Activated naive CD8-positive, alpha-beta T cell (primary cell): ENCODE results near the gene CHMP5.
"Not testable (repeated sequence)": the region's sequence is repeated elsewhere in the genome, so short reads cannot be mapped to it uniquely, and the experiment has no call there.

Source experiments
- H3K27ac Mint-ChIP-seq: one replicate; pipeline ENCODE4 v1.8.0; 2021; ENCODE audit warnings: mixed read lengths
- H3K27me3 Mint-ChIP-seq: one replicate; pipeline ENCODE4 v1.8.0; 2021; ENCODE audit warnings: mixed read lengths
- H3K36me3 Mint-ChIP-seq: one replicate; pipeline ENCODE4 v1.8.0; 2021; ENCODE audit warnings: mixed read lengths
- H3K4me1 Mint-ChIP-seq: one replicate; pipeline ENCODE4 v1.8.0; 2021; ENCODE audit warnings: low read depth, mixed read lengths
- H3K4me3 Mint-ChIP-seq: one replicate; pipeline ENCODE4 v1.8.0; 2021; ENCODE audit warnings: mild to moderate bottlenecking, mixed read lengths
- H3K9me3 Mint-ChIP-seq: one replicate; pipeline ENCODE4 v1.8.0; 2021; ENCODE audit warnings: low read depth, mixed read lengths

The CHMP5 gene

DNA sequence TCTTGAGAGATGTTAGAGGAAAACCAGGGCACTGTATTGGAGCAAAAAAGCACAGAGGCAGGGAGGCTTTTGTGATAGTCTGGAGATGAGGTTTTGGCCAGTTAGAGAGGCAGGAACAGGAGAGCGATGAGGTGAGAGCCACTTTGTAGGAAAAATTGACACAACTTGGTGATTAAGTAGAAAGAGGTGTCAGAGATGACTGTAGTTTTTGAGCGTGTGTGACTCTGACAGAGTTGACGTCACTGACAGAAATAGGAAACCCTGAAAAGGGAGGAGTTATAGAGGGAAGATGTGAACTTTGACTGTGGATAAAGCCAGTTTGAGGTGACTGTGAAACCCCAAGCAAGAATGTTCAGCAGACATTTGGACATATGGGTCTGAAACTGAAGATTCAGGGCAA, 41.2 kb downstream of the CHMP5 start:
- Mint-ChIP-seq H3K4me1 (peaks cover 7% of the 10 kb centered on the region), H3K9me3 (no peaks in the 10 kb centered on the region), H3K27ac (no peak overlapping the region), H3K36me3 (peaks cover 4% of the 10 kb centered on the region), H3K27me3 (no peaks in the 10 kb centered on the region), H3K4me3 (no peak overlapping the region)

DNA sequence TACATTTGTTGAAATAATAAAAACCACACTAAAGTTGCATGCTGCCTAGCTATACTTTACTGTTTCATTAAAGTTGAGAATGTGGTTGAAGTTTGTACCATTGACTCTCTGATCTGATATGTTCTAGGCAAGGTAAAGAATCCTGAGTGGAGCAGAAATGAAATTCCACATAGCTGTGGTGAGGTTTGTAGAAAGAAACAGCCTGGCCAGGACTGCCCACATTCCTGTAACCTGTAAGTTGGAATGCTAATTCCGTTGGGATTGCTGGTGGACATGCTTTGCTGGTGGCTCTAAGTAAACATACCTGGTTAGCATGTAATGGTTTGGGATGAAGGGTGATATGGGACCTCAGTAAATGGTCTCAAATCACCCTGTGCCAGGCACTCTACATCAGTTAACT, 42.2 kb downstream of the CHMP5 start:
- no peak overlapping the region for H3K27ac Mint-ChIP-seq
- peaks cover 4% of the 10 kb centered on the region for H3K4me1 Mint-ChIP-seq
- H3K9me3 Mint-ChIP-seq = no peaks in the 10 kb centered on the region
- H3K27me3 Mint-ChIP-seq = no peaks in the 10 kb centered on the region
- H3K36me3 Mint-ChIP-seq = peaks cover 4% of the 10 kb centered on the region
- H3K4me3 Mint-ChIP-seq = no peak overlapping the region

DNA sequence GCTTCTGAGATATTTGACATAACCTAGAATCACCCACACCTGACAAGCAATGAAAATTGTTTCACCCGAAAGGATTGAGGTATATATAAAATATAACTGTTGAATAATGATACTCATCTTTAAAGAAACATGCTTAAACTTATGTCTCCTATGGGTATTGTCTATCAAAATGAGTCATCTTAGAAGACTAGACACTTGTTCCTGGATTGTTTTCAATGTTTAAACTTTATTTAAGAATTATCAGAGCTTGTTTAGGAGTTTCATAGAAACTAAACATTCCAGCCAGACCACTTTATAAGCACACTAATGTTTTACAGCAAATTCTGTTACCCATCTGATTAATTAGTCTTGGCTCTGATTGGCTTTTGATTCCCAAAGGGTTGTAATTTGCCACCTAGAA, 45.1 kb downstream of the CHMP5 start:
- Mint-ChIP-seq H3K36me3 (peaks cover 5% of the 10 kb centered on the region), H3K27me3 (no peaks in the 10 kb centered on the region), H3K27ac (no peak overlapping the region), H3K4me1 (peaks cover 2% of the 10 kb centered on the region), H3K9me3 (no peaks in the 10 kb centered on the region), H3K4me3 (no peak overlapping the region)

DNA sequence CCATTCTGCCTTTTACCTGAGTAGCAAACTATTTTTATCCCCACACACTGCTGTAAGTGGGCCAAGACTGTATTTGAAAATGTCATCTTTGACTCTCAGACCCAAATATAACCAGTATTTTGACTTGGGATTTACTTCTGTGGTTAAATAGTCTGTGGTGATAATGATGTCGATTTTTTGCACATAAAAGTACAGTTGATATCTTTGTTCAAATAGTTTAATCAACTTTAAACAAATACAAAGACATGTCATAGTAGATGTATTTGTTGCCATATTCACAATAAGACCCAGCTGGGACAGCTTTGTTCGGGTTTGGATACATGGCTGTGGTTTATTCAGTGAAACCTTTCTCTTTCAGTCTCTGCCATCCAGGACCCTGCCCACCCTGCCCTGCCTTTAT, 45.9 kb downstream of the CHMP5 start:
- H3K4me3 Mint-ChIP-seq = no peak overlapping the region
- H3K4me1 Mint-ChIP-seq = peaks cover 4% of the 10 kb centered on the region
- peak overlapping the region; percentile 81 for H3K27ac Mint-ChIP-seq
- no peaks in the 10 kb centered on the region for H3K27me3 Mint-ChIP-seq
- no peaks in the 10 kb centered on the region for H3K9me3 Mint-ChIP-seq
- H3K36me3 Mint-ChIP-seq = peaks cover 8% of the 10 kb centered on the region

DNA sequence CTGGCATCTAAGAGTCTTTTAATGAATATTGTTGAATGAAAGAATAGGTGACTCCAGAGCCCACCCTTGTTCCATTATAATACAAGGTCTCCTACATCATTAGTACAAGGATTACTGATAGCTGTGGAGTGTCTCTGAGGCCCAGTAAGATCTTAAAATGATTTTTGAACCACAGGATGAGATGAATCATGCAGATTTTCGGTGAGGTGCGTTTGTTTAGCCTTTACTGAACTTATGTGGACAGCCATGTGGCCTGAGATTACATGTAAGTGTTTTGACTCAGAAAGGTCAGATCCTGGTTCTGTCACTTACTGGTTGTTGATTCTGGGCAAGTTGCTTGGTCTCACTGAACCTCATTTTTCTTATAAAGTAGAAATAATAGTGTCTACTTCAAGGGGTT, 47.1 kb downstream of the CHMP5 start:
- H3K36me3 Mint-ChIP-seq = peaks cover 8% of the 10 kb centered on the region

DNA sequence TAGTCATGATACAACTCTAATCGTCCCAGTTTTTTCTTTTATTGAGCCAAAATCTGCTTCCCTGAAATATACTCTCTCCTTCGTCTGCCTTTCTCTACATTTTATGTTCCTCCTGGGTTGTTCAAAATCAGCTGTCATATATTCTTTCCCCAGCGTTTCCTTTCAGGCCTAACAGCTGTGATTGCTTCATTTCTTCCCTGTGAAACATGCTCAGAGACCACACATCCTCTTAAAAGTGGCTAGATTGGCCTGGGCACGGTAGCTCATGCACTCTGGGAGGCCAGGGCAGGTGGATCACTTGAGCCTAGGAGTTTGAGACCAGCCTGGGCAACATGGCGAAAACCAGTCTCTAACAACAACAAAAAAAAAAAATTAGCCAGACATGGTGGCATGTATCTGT, 50.5 kb downstream of the CHMP5 start:
- H3K4me1 Mint-ChIP-seq = peaks cover 4% of the 10 kb centered on the region
- H3K27me3 Mint-ChIP-seq = no peaks in the 10 kb centered on the region
- peaks cover 11% of the 10 kb centered on the region for H3K36me3 Mint-ChIP-seq
- no peak overlapping the region for H3K27ac Mint-ChIP-seq
- no peak overlapping the region for H3K4me3 Mint-ChIP-seq
- no peaks in the 10 kb centered on the region for H3K9me3 Mint-ChIP-seq

More for the DNA sequence above, 47.1 kb downstream of the CHMP5 start:
- peaks cover 4% of the 10 kb centered on the region for H3K4me1 Mint-ChIP-seq
- no peaks in the 10 kb centered on the region for H3K9me3 Mint-ChIP-seq
- H3K27ac Mint-ChIP-seq = no peak overlapping the region
- H3K4me3 Mint-ChIP-seq = no peak overlapping the region
- H3K27me3 Mint-ChIP-seq = no peaks in the 10 kb centered on the region

DNA sequence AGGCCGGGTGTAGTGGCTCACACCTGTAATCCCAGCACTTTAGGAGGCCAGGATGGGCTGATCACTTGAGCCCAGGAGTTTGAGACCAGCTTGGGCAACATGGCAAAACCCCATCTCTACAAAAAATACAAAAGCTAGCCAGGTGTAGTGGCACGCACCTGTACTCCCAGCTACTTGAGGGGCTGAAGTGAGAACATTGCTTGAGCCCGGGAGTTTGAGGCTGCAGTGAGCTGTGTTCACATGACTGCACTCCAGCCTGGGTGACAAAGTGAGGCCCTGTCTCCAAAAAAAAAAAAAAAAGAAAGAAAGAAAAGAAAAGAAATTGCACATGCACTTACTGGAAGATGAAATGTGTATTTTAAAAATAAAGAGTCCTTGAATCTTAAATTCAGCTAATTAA, 52.3 kb downstream of the CHMP5 start:
- H3K9me3 Mint-ChIP-seq, H3K4me3 Mint-ChIP-seq, H3K4me1 Mint-ChIP-seq, H3K27ac Mint-ChIP-seq, H3K27me3 Mint-ChIP-seq: not testable (repeated sequence)
- peaks cover 17% of the 10 kb centered on the region for H3K36me3 Mint-ChIP-seq

DNA sequence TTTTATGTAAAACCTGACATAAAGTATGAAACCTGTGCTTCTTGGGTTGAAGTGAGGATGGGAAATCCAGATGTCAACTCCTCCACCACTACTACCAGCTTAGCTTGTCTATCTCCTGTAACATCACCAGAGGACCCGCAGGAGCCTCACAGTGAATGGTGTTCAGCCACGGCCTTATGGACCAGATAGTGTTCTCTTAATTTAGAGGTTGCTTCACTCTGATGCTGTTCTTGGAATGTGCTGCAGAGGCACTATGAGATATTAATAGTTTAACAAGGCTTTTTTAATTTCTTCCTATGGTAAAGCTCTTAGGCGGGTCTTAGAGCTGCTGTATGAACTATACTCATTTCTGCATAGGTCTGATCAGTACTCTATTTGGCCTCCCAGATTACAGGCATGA, 53.4 kb downstream of the CHMP5 start:
- H3K9me3 Mint-ChIP-seq = no peaks in the 10 kb centered on the region
- no peak overlapping the region for H3K4me3 Mint-ChIP-seq
- no peaks in the 10 kb centered on the region for H3K27me3 Mint-ChIP-seq
- peaks cover 23% of the 10 kb centered on the region for H3K36me3 Mint-ChIP-seq
- H3K4me1 Mint-ChIP-seq = peaks cover 4% of the 10 kb centered on the region
- no peak overlapping the region for H3K27ac Mint-ChIP-seq

DNA sequence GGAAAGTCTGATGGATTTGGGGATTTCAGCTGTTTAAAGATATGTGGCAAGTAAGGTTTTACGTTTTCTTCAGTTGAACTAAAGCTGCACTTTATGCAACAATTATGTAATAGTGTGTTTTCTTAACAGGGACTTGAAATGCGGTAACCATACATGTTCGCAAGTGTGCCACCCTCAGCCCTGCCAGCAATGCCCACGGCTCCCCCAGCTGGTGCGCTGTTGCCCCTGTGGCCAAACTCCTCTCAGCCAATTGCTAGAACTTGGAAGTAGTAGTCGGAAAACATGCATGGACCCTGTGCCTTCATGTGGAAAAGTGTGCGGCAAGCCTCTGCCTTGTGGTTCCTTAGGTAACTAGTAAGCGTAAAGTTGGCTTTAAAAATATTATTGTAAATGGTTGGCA, 53.9 kb downstream of the CHMP5 start:
- Mint-ChIP-seq H3K9me3 (no peaks in the 10 kb centered on the region), H3K27ac (no peak overlapping the region), H3K36me3 (peaks cover 20% of the 10 kb centered on the region), H3K27me3 (no peaks in the 10 kb centered on the region), H3K4me1 (peaks cover 4% of the 10 kb centered on the region), H3K4me3 (no peak overlapping the region)

DNA sequence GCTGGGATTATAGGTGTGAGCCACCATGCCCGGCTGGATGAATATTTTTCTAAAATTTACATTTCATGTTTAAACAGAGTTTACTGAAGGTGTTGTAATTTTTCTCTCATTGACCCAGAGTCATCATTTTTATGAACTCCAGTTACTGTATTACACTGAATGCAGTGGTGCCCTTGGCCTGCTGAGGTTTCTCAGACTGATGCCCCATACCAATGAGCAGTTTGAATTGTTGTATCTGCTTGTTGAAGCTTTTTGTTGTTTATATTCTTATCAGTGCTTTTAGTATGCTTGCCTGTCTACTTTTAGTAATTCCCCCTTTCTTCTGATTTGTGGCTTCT, 55.4 kb downstream of the CHMP5 start:
- no peak overlapping the region for H3K27ac Mint-ChIP-seq
- peaks cover 23% of the 10 kb centered on the region for H3K36me3 Mint-ChIP-seq
- no peaks in the 10 kb centered on the region for H3K27me3 Mint-ChIP-seq
- peaks cover 4% of the 10 kb centered on the region for H3K4me1 Mint-ChIP-seq
- no peak overlapping the region for H3K4me3 Mint-ChIP-seq
- H3K9me3 Mint-ChIP-seq = no peaks in the 10 kb centered on the region

DNA sequence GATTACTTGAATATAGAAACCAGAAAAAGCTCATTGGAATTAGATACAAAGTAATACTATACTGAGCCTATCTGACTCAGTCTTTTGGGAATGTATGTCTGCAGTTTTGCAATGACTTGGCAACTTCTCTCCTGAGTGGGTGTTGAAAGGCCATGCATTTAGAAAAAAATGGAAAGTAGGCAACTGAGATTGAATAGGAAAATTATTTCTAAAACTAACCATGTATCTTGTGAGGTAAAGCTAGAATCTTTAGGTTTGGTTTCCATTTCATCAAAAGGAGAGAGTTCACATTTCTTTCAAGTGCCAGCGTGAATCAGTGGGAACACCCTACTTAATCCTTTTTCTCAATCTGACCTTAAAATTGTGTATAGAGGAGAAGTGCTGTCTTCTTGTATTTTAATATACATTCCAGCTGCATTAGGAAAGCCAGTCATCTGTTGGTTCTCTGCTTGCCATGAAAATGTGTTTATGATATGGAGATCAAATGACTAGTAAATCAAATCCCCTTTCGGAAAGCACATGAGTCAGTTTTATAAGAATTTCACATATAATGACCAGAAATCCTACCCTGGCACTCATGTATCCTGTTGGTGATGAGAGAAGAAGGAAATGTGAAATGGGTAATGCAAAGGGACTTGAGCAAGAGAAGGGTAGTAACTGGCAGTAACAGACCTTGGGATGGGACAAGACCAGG, 55.9 kb downstream of the CHMP5 start:
- no peak overlapping the region for H3K27ac Mint-ChIP-seq
- H3K9me3 Mint-ChIP-seq = no peaks in the 10 kb centered on the region
- H3K27me3 Mint-ChIP-seq = no peaks in the 10 kb centered on the region
- H3K36me3 Mint-ChIP-seq = peaks cover 20% of the 10 kb centered on the region
- H3K4me3 Mint-ChIP-seq = no peak overlapping the region
- H3K4me1 Mint-ChIP-seq = peaks cover 2% of the 10 kb centered on the region

DNA sequence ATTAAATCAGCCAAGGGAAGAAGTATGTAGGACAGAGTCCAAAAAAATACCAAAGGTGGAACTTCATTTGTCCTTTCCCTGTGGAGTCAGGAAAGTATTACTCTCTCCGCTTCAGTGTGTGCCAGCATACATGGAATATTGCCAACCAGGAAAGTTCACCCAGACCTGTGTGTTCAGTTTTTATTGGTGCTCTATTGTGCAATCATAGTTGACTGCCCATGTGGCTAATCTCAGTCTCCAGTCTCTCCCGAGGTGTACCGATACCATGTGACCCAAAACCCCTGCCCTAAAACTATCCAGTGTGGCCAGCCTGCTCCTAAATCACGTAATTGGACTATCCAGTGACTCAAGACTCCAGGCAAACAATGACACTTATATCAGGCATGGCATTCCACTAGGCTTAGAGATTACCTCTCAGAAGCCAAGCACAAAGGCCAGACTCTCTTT, 64.3 kb downstream of the CHMP5 start:
- Mint-ChIP-seq H3K4me1 (no peaks in the 10 kb centered on the region), H3K4me3 (no peak overlapping the region), H3K27me3 (no peaks in the 10 kb centered on the region), H3K9me3 (no peaks in the 10 kb centered on the region), H3K36me3 (peaks cover 18% of the 10 kb centered on the region), H3K27ac (no peak overlapping the region)

DNA sequence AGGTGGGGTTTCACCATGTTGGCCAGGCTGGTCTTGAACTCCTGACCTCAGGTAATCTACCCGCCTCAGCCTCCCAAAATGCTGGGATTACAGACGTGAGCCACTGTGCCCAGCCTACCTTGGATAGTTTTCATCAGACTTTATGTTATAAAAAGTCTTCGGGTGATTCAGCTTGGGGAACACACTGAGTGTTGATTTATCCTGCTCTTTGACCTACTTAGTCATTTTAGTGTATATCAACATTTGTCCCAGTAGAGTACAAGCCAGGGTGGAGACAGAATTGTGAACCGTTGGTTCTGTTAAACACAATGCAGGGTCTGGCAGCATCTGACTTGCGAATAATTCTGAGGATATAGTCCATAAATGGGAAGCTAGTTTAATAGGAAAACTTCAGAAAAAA, 65.1 kb downstream of the CHMP5 start:
- Mint-ChIP-seq H3K9me3 (no peaks in the 10 kb centered on the region), H3K36me3 (peaks cover 22% of the 10 kb centered on the region), H3K27me3 (no peaks in the 10 kb centered on the region), H3K4me3 (no peak overlapping the region), H3K27ac (no peak overlapping the region), H3K4me1 (no peaks in the 10 kb centered on the region)

DNA sequence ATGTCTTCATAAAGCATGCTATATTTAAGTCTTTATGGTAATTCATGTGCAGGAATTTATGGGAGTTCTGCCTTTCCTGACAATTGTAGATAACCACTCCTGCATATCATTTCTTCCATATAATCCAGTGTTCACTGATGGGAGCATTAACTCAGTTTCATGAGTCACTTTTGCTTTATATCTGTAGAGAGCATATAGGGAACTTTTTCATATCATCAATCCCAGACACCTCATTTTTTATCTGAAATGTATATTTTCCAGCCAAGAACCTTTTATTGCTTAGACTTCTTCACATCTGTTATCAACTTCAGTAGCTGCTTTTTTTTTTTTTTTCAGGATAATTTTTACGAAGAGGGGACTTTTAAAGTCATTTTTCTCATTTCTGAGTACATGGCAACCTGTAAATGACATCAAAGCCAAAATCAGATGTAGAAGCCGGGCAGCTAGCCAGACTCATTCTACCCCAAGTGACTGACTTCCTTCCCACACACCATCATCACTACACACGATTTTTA, 66.6 kb downstream of the CHMP5 start:
- Mint-ChIP-seq H3K4me1 (no peaks in the 10 kb centered on the region), H3K9me3 (no peaks in the 10 kb centered on the region), H3K27me3 (no peaks in the 10 kb centered on the region), H3K27ac (no peak overlapping the region), H3K4me3 (no peak overlapping the region), H3K36me3 (peaks cover 20% of the 10 kb centered on the region)
